ENCODE measurements around the gene TUBB4A.

TUBB4A gene

DNA sequence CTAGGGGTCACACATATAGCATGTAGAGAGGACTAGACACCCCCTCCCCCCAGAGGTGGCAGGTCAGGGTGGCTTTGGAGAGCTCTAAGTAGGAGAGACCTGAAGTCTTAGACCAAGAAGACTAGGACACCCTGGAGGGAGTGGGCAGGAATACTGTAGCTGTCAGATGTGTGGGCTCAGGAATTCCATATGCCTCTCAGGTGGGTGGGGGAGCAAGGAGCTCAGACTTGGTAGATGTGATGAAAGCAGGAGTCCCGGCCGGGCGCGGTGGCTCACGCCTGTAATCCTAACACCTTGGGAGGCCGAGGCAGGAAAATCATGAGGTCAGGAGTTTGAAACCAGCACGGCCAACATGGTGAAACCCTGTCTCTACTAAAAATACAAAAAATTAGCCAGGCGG lies 36.4 kb downstream of the TUBB4A start:
- no peak for FAIRE-seq

GRCh38 chr19:6465006-6465405 lies 37.1 kb downstream of the TUBB4A start:
- no peak for FAIRE-seq

DNA sequence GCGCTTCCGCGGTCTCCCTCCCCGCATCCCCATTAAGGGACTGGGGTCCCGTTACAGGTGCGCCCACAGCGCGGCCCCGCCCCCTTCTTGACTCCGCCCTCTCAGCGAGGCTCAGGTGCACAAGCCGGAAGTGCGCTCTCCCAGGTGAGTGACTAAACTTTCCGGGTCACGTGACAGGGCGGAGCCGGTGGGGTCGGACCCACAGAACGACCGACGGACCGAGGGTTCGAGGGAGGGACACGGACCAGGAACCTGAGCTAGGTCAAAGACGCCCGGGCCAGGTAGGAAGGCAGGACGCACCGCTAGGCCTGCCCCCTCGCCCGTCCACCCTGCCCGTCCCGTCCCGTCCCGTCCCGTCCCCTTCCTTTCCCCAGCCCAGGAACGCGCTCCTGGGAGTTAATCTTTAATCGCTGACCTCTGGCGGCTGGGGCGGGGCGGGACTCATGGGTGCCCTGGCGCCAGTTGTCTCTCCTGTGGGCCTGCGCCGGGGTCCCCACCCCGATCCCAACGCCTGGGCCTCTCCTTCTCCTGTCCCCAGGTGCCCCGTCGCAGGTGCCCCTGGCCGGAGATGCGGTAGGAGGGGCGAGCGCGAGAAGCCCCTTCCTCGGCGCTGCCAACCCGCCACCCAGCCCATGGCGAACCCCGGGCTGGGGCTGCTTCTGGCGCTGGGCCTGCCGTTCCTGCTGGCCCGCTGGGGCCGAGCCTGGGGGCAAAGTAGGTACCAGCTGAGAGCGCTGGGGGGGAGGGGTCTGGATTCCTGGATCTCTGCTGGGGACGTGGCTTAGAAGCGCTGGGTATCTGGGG lies 37.8 kb downstream of the TUBB4A start, which contains the start of gene CRB3:
TSS of gene CRB3 (plus strand) at position 202 of the 804 bp plus-strand sequence. CDS start at position 633, 431 bp downstream.
- FAIRE-seq: no peak

- FAIRE-seq: peak; percentile 90
Observed at GRCh38 chr19:6460099-6460884, 41.8 kb downstream of the TUBB4A start.

DNA sequence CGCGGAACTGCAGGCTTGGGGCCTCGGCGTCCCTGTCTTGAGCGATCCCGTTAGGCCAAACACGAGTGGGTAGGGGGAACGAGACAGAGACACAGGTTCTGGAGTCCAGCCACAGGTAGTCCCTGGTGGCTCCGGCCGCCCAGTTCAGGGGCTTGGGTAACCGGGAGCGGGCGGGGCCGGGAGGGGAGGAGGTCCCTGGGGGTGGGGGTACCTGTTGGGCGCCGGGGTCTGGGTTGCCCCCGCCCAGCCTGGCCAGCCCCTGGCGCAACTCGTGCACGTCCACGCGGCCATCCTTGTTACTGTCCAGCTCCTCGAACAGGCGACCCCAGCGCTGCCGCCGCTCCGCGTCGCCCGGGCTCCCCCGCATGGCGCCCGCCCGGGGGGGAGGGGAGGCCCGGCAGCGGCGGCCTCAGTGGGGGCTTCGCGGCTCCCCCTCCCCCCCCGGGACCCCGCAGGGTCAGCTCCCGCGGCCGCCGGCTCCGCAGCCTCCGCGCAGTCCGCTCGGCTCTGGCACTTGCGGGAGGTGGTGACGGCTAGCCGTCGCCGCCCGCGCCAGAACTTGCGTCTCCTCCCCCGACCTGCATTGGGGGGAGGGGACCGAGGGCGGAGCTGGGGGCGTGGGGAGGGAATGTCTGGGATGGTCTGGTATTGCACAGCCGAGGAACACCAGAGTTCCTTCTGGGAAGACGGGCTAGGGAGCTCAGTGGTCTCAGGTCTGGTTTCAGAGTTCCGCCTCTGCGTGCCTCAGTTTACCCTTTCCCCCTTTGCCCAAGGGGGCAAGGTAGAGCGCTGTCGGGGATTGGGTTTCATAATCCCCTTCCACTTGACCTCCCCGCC lies 42.6 kb downstream of the TUBB4A start, which contains the start of gene SLC25A23:
TSS of gene SLC25A23 (minus strand) at position 531 of the 837 bp plus-strand sequence. CDS start at position 367, 164 bp downstream.
- FAIRE-seq: no peak

DNA sequence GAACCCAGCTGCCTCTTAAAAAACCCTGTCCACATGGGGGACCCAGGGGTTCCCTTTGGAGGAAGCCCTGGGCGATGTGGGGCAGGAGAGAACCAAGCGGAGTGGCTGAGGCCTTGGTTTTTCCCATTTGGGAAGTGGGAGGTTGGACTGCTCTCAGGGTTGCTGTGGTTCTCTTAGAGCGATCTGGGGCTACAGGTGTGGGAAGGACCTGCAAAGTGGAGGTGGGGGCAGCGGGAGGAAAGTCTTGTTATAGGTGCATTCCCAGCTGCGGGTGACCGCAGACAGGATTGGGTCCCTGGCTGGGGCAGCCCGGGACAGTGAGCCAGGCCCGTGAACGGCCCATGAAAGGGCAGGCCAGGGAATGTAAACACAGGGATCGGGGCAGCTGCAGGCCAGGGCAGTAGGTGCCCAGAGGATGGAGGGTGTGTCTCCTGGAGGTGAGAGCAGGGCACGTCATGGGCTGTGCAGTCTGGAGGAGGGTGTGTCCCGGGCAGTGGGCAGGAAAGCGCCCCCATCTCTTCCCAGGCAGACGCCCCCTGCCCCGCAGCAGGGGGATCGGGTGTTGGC lies 43.3 kb downstream of the TUBB4A start:
- FAIRE-seq: no peak

- FAIRE-seq: no peak
Observed at GRCh38 chr19:6457958-6458694, 44.0 kb downstream of the TUBB4A start.

- FAIRE-seq: no peak
Observed at GRCh38 chr19:6455924-6456323, 46.2 kb downstream of the TUBB4A start.

- no peak for FAIRE-seq
Observed at GRCh38 chr19:6453951-6454565, 48.1 kb downstream of the TUBB4A start.

- FAIRE-seq: no peak
Observed at GRCh38 chr19:6452899-6453298, 49.2 kb downstream of the TUBB4A start.

- no peak for FAIRE-seq
Observed at GRCh38 chr19:6452223-6452614, 49.9 kb downstream of the TUBB4A start.

GRCh38 chr19:6451583-6452222 lies 50.4 kb downstream of the TUBB4A start:
- FAIRE-seq: no peak

DNA sequence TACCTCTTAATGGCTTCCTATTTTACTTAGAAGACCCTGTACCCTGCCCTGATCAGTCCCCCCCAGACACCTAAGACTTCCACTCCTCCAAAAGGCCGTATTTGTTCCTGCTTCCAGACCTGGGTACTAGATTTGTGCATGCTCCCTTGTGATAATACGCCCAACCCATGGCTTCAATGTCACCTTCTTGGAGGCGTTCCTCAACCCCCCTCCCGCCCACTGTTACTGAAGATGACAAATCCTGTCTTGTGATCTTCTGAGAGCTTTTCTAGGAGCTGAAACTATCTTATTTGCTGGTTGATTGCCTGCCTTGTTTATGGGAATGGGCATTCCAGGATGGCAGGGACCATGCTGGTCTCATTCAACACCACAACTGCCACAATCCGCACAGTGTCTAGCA lies 51.9 kb downstream of the TUBB4A start:
- FAIRE-seq: no peak

GRCh38 chr19:6448045-6448444 lies 54.1 kb downstream of the TUBB4A start:
- no peak for FAIRE-seq

- no peak for FAIRE-seq
Observed at GRCh38 chr19:6446452-6446851, 55.7 kb downstream of the TUBB4A start.

Data from TTC549 (cell line).